H9 (cell line): Measurements from ENCODE around the gene KRTAP23-1. TPM values are rescaled to one million over a fixed set of nuclear protein-coding genes. Genes with fewer than 3 reads are reported as not detected.

Experiments used
- DNase-seq: peaks from one replicate; pipeline ENCODE4 v3.0.0-alpha.2; 2017
- H2AFZ ChIP-seq: one replicate; pipeline ENCODE4 v1.6.1; 2013; ENCODE audit warnings: mild to moderate bottlenecking, low read length, control low read depth, moderate library complexity
- H2AK5ac ChIP-seq: 2 replicates; pipeline ENCODE4 v1.6.1; 2013; ENCODE audit warnings: low read length, control low read depth, mixed read lengths; ENCODE audit not compliant: insufficient read length
- H2BK120ac ChIP-seq: one replicate; pipeline ENCODE4 v1.6.1; 2013; ENCODE audit warnings: low read depth, mild to moderate bottlenecking, low read length, control low read depth, inconsistent platforms; ENCODE audit not compliant: poor library complexity, severe bottlenecking
- H2BK12ac ChIP-seq: 2 replicates; pipeline ENCODE4 v1.6.1; 2013; ENCODE audit warnings: low read length, control low read depth, mixed read lengths, low read depth; ENCODE audit not compliant: insufficient read length
- H2BK15ac ChIP-seq: 2 replicates; pipeline ENCODE4 v1.6.1; 2013; ENCODE audit warnings: low read depth, low read length, control low read depth
- H2BK20ac ChIP-seq: one replicate; pipeline ENCODE4 v1.6.1; 2013; ENCODE audit warnings: low read depth, mild to moderate bottlenecking, low read length, control low read depth, inconsistent platforms; ENCODE audit not compliant: poor library complexity, severe bottlenecking
- H2BK5ac ChIP-seq: 2 replicates; pipeline ENCODE4 v1.6.1; 2013; ENCODE audit warnings: low read length, control low read depth, mixed read lengths; ENCODE audit not compliant: insufficient read length
- H3K14ac ChIP-seq: 2 replicates; pipeline ENCODE4 v1.6.1; 2013; ENCODE audit warnings: low read length, control low read depth; ENCODE audit not compliant: insufficient read depth
- H3K18ac ChIP-seq: 2 replicates; pipeline ENCODE4 v1.6.1; 2013; ENCODE audit warnings: low read depth, mild to moderate bottlenecking, mixed read lengths, low read length, control low read depth; ENCODE audit not compliant: insufficient read length
- H3K23ac ChIP-seq: 2 replicates; pipeline ENCODE4 v1.6.1; 2013; ENCODE audit warnings: low read length, control low read depth, mixed read lengths, low read depth; ENCODE audit not compliant: insufficient read length
- H3K23me2 ChIP-seq: 2 replicates; pipeline ENCODE4 v1.6.1; 2013; ENCODE audit warnings: low read depth, mild to moderate bottlenecking, mixed read lengths, low read length, control low read depth; ENCODE audit not compliant: insufficient read length, poor library complexity, severe bottlenecking
- H3K27ac ChIP-seq: 2 replicates; pipeline ENCODE4 v1.5.1; 2013; ENCODE audit warnings: low read length, control low read depth, mixed read lengths, low read depth; ENCODE audit not compliant: insufficient read length
- H3K27me3 ChIP-seq: 2 replicates; pipeline ENCODE4 v1.6.1; 2013; ENCODE audit warnings: low read length, control low read depth, inconsistent platforms; ENCODE audit not compliant: insufficient read depth
- H3K4ac ChIP-seq: 2 replicates; pipeline ENCODE4 v1.6.1; 2013; ENCODE audit warnings: low read depth, mild to moderate bottlenecking, control low read depth, inconsistent platforms, low read length, moderate library complexity
- H3K4me1 ChIP-seq: 2 replicates; pipeline ENCODE4 v1.6.1; 2013; ENCODE audit warnings: low read length, control low read depth, inconsistent platforms; ENCODE audit not compliant: insufficient read depth
- H3K4me2 ChIP-seq: 2 replicates; pipeline ENCODE4 v1.6.1; 2013; ENCODE audit warnings: low read length, control low read depth, mixed read lengths; ENCODE audit not compliant: insufficient read length, insufficient read depth
- H3K56ac ChIP-seq: 2 replicates; pipeline ENCODE4 v1.6.1; 2013; ENCODE audit warnings: low read depth, mild to moderate bottlenecking, mixed read lengths, low read length, control low read depth; ENCODE audit not compliant: insufficient read length
- H3K79me1 ChIP-seq: 2 replicates; pipeline ENCODE4 v1.6.1; 2013; ENCODE audit warnings: low read depth, mild to moderate bottlenecking, moderate library complexity, low read length, control low read depth, inconsistent platforms; ENCODE audit not compliant: insufficient read depth, poor library complexity, severe bottlenecking
- H3K79me2 ChIP-seq: 2 replicates; pipeline ENCODE4 v1.6.1; 2013; ENCODE audit warnings: low read length, control low read depth, inconsistent platforms; ENCODE audit not compliant: insufficient read depth
- H3K9ac ChIP-seq: 2 replicates; pipeline ENCODE4 v1.6.1; 2013; ENCODE audit warnings: low read length, control low read depth, mixed read lengths; ENCODE audit not compliant: insufficient read length; ENCODE audit errors: extremely low read depth
- H3K9me3 ChIP-seq: one replicate; pipeline ENCODE4 v1.6.1; 2013; ENCODE audit warnings: low read depth, low read length, inconsistent platforms; ENCODE audit not compliant: control insufficient read depth
- H3T11ph ChIP-seq: one replicate; pipeline ENCODE4 v1.6.1; 2013; ENCODE audit warnings: mild to moderate bottlenecking, low read length, control low read depth, inconsistent platforms
- H4K20me1 ChIP-seq: one replicate; pipeline ENCODE4 v1.6.1; 2013; ENCODE audit not compliant: control insufficient read depth, insufficient read length, insufficient read depth
- H4K5ac ChIP-seq: 2 replicates; pipeline ENCODE4 v1.6.1; 2013; ENCODE audit warnings: low read depth, mild to moderate bottlenecking, mixed read lengths, low read length, control low read depth; ENCODE audit not compliant: insufficient read length
- H4K8ac ChIP-seq: replicated peaks from 2 replicates; pipeline ENCODE4 v1.6.1; 2013; ENCODE audit warnings: low read length, control low read depth, mixed read lengths, low read depth; ENCODE audit not compliant: insufficient read length
- H4K91ac ChIP-seq: 2 replicates; pipeline ENCODE4 v1.6.1; 2013; ENCODE audit warnings: low read depth, mild to moderate bottlenecking, moderate library complexity, mixed read lengths, low read length, control low read depth; ENCODE audit not compliant: insufficient read length
- H3K27ac Mint-ChIP-seq, 3 experiments: 2 replicates in 2 of 3; 3 replicates in 1 of 3; pipeline ENCODE4 v1.8.0; 2020 to 2021; ENCODE audit warnings: mixed read lengths in 3 of 3, mild to moderate bottlenecking in 1 of 3, moderate library complexity in 1 of 3
- H3K27me3 Mint-ChIP-seq: 2 replicates; pipeline ENCODE4 v1.8.0; 2021; ENCODE audit warnings: low read depth, mild to moderate bottlenecking, moderate library complexity, mixed read lengths
- H3K36me3 Mint-ChIP-seq, 3 experiments: 2 replicates in 2 of 3; 3 replicates in 1 of 3; pipeline ENCODE4 v1.8.0; 2020 to 2021; ENCODE audit warnings: low read depth in 3 of 3, mixed read lengths in 3 of 3; ENCODE audit not compliant: insufficient read depth in 1 of 3
- H3K4me1 Mint-ChIP-seq, 2 experiments: 2 replicates each; pipeline ENCODE4 v1.8.0; 2020; ENCODE audit warnings: mixed read lengths in 2 of 2
- H3K4me3 Mint-ChIP-seq, 2 experiments: 2 replicates in 1 of 2; 3 replicates in 1 of 2; pipeline ENCODE4 v1.8.0; 2020 to 2021; ENCODE audit warnings: mild to moderate bottlenecking in 2 of 2, mixed read lengths in 2 of 2, moderate library complexity in 1 of 2
- H3K9me3 Mint-ChIP-seq, 2 experiments: 2 replicates in 1 of 2; 3 replicates in 1 of 2; pipeline ENCODE4 v1.8.0; 2020; ENCODE audit warnings: mild to moderate bottlenecking in 2 of 2, mixed read lengths in 2 of 2, moderate library complexity in 1 of 2
- CTCF ChIP-seq: fragments of 200-600 bp; sonication (generic); conservative IDR thresholded peaks from 3 replicates; pipeline ENCODE4 v1.8.0; 2021; ENCODE audit warnings: antibody characterized with exemption, mild to moderate bottlenecking
- WGBS: extraction: QIAGEN DNeasy Blood & Tissue Kit; methylation state at CpG from one replicate; pipeline ENCODE4 v1.1.7; 2013; ENCODE audit warnings: missing lambda C conversion rate, low lambda C conversion rate, mixed read lengths; ENCODE audit not compliant: insufficient read length; ENCODE audit errors: extremely low coverage; 5-methylcytosine and 5-hydroxymethylcytosine counted together
- total RNA-seq: library from RNA; stranded (reverse); gene quantifications from 2 replicates; pipeline ENCODE4 v1.2.1, GENCODE V29; 2021

The KRTAP23-1 gene
- total RNA-seq, 1 experiment from 2014 or later = not detected

DNA sequence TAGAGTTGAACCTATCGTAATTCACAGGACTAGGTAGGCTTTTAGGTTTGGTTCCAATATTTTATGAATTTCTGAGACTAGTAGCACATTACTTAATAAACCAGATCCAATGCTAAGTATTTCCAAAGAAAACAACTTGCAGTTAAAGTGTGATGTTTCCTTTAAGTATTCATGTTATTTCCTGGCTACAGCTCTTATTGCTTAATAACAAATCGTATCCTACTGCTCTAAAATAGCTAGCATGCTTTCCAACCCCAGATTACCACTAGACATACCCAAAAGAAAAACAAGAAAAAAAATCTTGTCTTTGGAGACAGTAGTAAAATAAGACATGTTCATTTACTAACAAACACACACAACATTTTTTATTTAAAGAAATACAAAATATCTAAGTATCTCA, 11.8 kb downstream of the KRTAP23-1 start:
- H2BK15ac ChIP-seq = no peak overlapping the region
- no peak overlapping the region for H3K4ac ChIP-seq
- no peaks in the 10 kb centered on the region for H3K4me1 Mint-ChIP-seq
- no peak overlapping the region for H2BK12ac ChIP-seq
- H3K27ac Mint-ChIP-seq = no peak overlapping the region
- DNase-seq = no peak
- H3T11ph ChIP-seq = no peak overlapping the region
- H3K9ac ChIP-seq = no peak overlapping the region
- no peak overlapping the region for H3K4me2 ChIP-seq
- TF ChIP-seq CTCF = no peak
- H2BK20ac ChIP-seq = no peak overlapping the region
- no peak overlapping the region for H3K23ac ChIP-seq
- no peak overlapping the region for H4K91ac ChIP-seq
- no peaks in the 10 kb centered on the region for H3K79me1 ChIP-seq
- no peak overlapping the region for H2AFZ ChIP-seq
- H4K8ac ChIP-seq = no peak overlapping the region
- H3K27me3 Mint-ChIP-seq = no peaks in the 10 kb centered on the region
- no peak overlapping the region for H3K27ac ChIP-seq
- no peaks in the 10 kb centered on the region for H3K9me3 Mint-ChIP-seq
- H2AK5ac ChIP-seq = no peak overlapping the region
- no peaks in the 10 kb centered on the region for H4K20me1 ChIP-seq
- H3K56ac ChIP-seq = no peak overlapping the region
- no peaks in the 10 kb centered on the region for H3K4me1 ChIP-seq
- no peak overlapping the region for H4K5ac ChIP-seq
- H3K27me3 ChIP-seq = no peaks in the 10 kb centered on the region; the same call in 1 of the 2 replicates
- H2BK5ac ChIP-seq = no peak overlapping the region
- H3K36me3 Mint-ChIP-seq = no peaks in the 10 kb centered on the region
- H3K9me3 ChIP-seq = no peaks in the 10 kb centered on the region
- no peaks in the 10 kb centered on the region; the same call in 1 of the 2 replicates for H3K79me2 ChIP-seq
- no peak overlapping the region for H2BK120ac ChIP-seq
- no peak overlapping the region for H3K18ac ChIP-seq
- H3K4me3 Mint-ChIP-seq = no peak overlapping the region
- H3K14ac ChIP-seq = no peak overlapping the region
- no CpG with 5 or more reads among the region's 2 CpGs for WGBS
- H3K23me2 ChIP-seq = no peaks in the 10 kb centered on the region
